SK-N-SH (cell line): Measurements from ENCODE around the gene NFIA.

ENCODE experiments used
- CTCF ChIP-seq: fragments of 200-600 bp; sonication (generic); IDR thresholded peaks from 2 replicates; pipeline ENCODE4 v1.6.1; 2017; ENCODE audit warnings: antibody characterized with exemption, mild to moderate bottlenecking, moderate library complexity
- GABPA ChIP-seq: IDR thresholded peaks from 2 replicates; pipeline ENCODE4 v1.4.0; 2012; ENCODE audit warnings: low read depth, mild to moderate bottlenecking
- MAX ChIP-seq: IDR thresholded peaks from 2 replicates; pipeline ENCODE4 v1.4.0; 2012; ENCODE audit warnings: low read depth
- RAD21 ChIP-seq: IDR thresholded peaks from 2 replicates; pipeline ENCODE4 v1.6.1; 2012; ENCODE audit warnings: mild to moderate bottlenecking, low read length
- TAF1 ChIP-seq: IDR thresholded peaks from 2 replicates; pipeline ENCODE4 v1.6.1; 2012; ENCODE audit warnings: low read depth, mild to moderate bottlenecking, low read length, moderate library complexity, borderline replicate concordance

GRCh38 chr1:61322008-61322744 is 239.8 kb downstream of the NFIA start:
- TF ChIP-seq TAF1 = no peak
- TF ChIP-seq MAX = no peak
- TF ChIP-seq CTCF = no peak
- TF ChIP-seq GABPA = no peak
- no peak for TF ChIP-seq RAD21
